Kidney epithelial cell (primary cell): ENCODE results near the gene ALK. TPM values are rescaled to one million over a fixed set of nuclear protein-coding genes. Genes with fewer than 3 reads are reported as not detected.

Experiments
- DNase-seq: peaks from one replicate; pipeline ENCODE4 v3.0.0-alpha.2; 2010; ENCODE audit warnings: low read depth
- H3K27me3 ChIP-seq: 2 replicates; pipeline ENCODE4 v1.6.0; 2011; ENCODE audit warnings: low read length; ENCODE audit not compliant: control insufficient read depth, insufficient read depth
- H3K36me3 ChIP-seq: 2 replicates; pipeline ENCODE4 v1.5.1; 2011; ENCODE audit warnings: low read length; ENCODE audit not compliant: control insufficient read depth, insufficient read depth
- H3K4me3 ChIP-seq: 2 replicates; pipeline ENCODE4 v1.5.1; 2011; ENCODE audit warnings: low read depth, mild to moderate bottlenecking, control low read depth, low read length
- CTCF ChIP-seq: IDR thresholded peaks from 2 replicates; pipeline ENCODE4 v1.5.1; 2011; ENCODE audit warnings: mild to moderate bottlenecking, moderate library complexity, low read length, control low read depth, inconsistent platforms; ENCODE audit not compliant: insufficient read depth, poor library complexity, severe bottlenecking
- total RNA-seq: library from RNA; depleted of rRNA; stranded (reverse); fragments of >200 nt; gene quantifications from 2 replicates; pipeline ENCODE4 v1.2.3, GENCODE V29; 2015

The ALK gene
- total RNA-seq, 1 donor from 2014 or later, result not detected

- Histone ChIP-seq H3K4me3 (no peak overlapping the region), H3K36me3 (no peaks in the 10 kb centered on the region), H3K27me3 (peaks cover 6% of the 10 kb centered on the region)
- TF ChIP-seq CTCF, result no peak
- no peak for DNase-seq
Measured at GRCh38 chr2:29273685-29274611, 647.4 kb downstream of the ALK start.

- H3K27me3 ChIP-seq, result peaks cover 4% of the 10 kb centered on the region
- DNase-seq, result no peak
- TF ChIP-seq CTCF, result no peak
- no peak overlapping the region for H3K4me3 ChIP-seq
- no peaks in the 10 kb centered on the region for H3K36me3 ChIP-seq
Measured at GRCh38 chr2:29273004-29273684, 648.2 kb downstream of the ALK start.

GRCh38 chr2:29272311-29272710, 649.1 kb downstream of the ALK start:
- TF ChIP-seq CTCF, result no peak
- H3K27me3 ChIP-seq, result peaks cover 4% of the 10 kb centered on the region
- no peak for DNase-seq
- no peaks in the 10 kb centered on the region for H3K36me3 ChIP-seq
- no peak overlapping the region for H3K4me3 ChIP-seq

- TF ChIP-seq CTCF, result no peak
- no peaks in the 10 kb centered on the region for H3K27me3 ChIP-seq
- no peak overlapping the region for H3K4me3 ChIP-seq
- no peaks in the 10 kb centered on the region for H3K36me3 ChIP-seq
- no peak for DNase-seq
Measured at GRCh38 chr2:29270701-29271121, 650.7 kb downstream of the ALK start.

- no peak for TF ChIP-seq CTCF
- Histone ChIP-seq H3K36me3 (no peaks in the 10 kb centered on the region), H3K27me3 (no peaks in the 10 kb centered on the region), H3K4me3 (no peak overlapping the region)
- no peak for DNase-seq
Measured at GRCh38 chr2:29269765-29270109, 651.6 kb downstream of the ALK start.
